DND-41 (cell line): ENCODE results near the gene BAZ1A.

Source experiments
- ATAC-seq: fragments of 200-7000 bp; cut with Tn5 transposase; 3 replicates; pipeline ENCODE4 v1.9.1; 2021; ENCODE audit warnings: low read depth; ENCODE audit not compliant: insufficient read depth
- DNase-seq: peaks from one replicate; pipeline ENCODE4 v3.0.0-alpha.2; 2020
- H2AFZ ChIP-seq: 2 replicates; pipeline ENCODE4 v1.6.0; 2012; ENCODE audit warnings: low read depth, low read length
- H3K27ac ChIP-seq: 2 replicates; pipeline ENCODE4 v1.5.1; 2012; ENCODE audit warnings: low read length, inconsistent platforms
- H3K27me3 ChIP-seq: fragments of 200-600 bp; sonication (generic); 2 replicates; pipeline ENCODE4 v1.6.0; 2012; ENCODE audit warnings: low read length, mild to moderate bottlenecking, inconsistent platforms; ENCODE audit not compliant: insufficient read depth, poor library complexity
- H3K36me3 ChIP-seq: 2 replicates; pipeline ENCODE4 v1.5.1; 2012; ENCODE audit warnings: low read length, inconsistent platforms; ENCODE audit not compliant: insufficient read depth
- H3K4me1 ChIP-seq: 2 replicates; pipeline ENCODE4 v1.5.1; 2012; ENCODE audit warnings: mild to moderate bottlenecking, low read length; ENCODE audit not compliant: insufficient read depth
- H3K4me2 ChIP-seq: 2 replicates; pipeline ENCODE4 v1.6.0; 2012; ENCODE audit warnings: mild to moderate bottlenecking, moderate library complexity, low read length, inconsistent platforms; ENCODE audit not compliant: insufficient read depth
- H3K4me3 ChIP-seq, 2 experiments: fragments of 200-600 bp in 1 of 2; shearing (Covaris generic) in 1 of 2; 2 replicates each; pipeline ENCODE4 v1.5.1; 2012 to 2016; ENCODE audit warnings: inconsistent platforms in 2 of 2, low read length in 2 of 2, mild to moderate bottlenecking in 2 of 2, low read depth in 1 of 2, moderate library complexity in 1 of 2
- H3K79me2 ChIP-seq: 2 replicates; pipeline ENCODE4 v1.6.0; 2012; ENCODE audit warnings: low read length, inconsistent platforms; ENCODE audit not compliant: insufficient read depth
- H3K9ac ChIP-seq: 2 replicates; pipeline ENCODE4 v1.6.0; 2012; ENCODE audit warnings: low read depth, mild to moderate bottlenecking, inconsistent platforms, low read length, moderate library complexity
- H3K9me3 ChIP-seq: 2 replicates; pipeline ENCODE4 v1.5.1; 2012; ENCODE audit warnings: low read length, moderate library complexity, mild to moderate bottlenecking, inconsistent platforms; ENCODE audit not compliant: insufficient read depth, severe bottlenecking
- H4K20me1 ChIP-seq: 2 replicates; pipeline ENCODE4 v1.6.0; 2012; ENCODE audit warnings: low read length; ENCODE audit not compliant: insufficient read depth
- CTCF ChIP-seq: IDR thresholded peaks from 2 replicates; pipeline ENCODE4 v1.5.1; 2012; ENCODE audit warnings: borderline replicate concordance, low read length, moderate library complexity, mild to moderate bottlenecking; ENCODE audit not compliant: poor library complexity, severe bottlenecking; ENCODE audit errors: extremely low read depth
- EZH2 ChIP-seq: IDR thresholded peaks from 3 replicates; pipeline ENCODE4 v1.6.1; 2012; ENCODE audit warnings: borderline replicate concordance, low read depth, mild to moderate bottlenecking, moderate library complexity, low read length, inconsistent platforms; ENCODE audit not compliant: severe bottlenecking

The BAZ1A gene

GRCh38 chr14:34754687-34755086 is 120.5 kb downstream of the BAZ1A start:
- ATAC-seq: no peak
- Histone ChIP-seq H4K20me1 (no peaks in the 10 kb centered on the region), H3K36me3 (peaks cover 54% of the 10 kb centered on the region), H3K27me3 (no peaks in the 10 kb centered on the region), H2AFZ (no peak overlapping the region), H3K4me2 (no peak overlapping the region), H3K9me3 (no peaks in the 10 kb centered on the region), H3K4me3 (no peak overlapping the region), H3K79me2 (no peaks in the 10 kb centered on the region), H3K27ac (no peak overlapping the region), H3K9ac (no peak overlapping the region), H3K4me1 (no peaks in the 10 kb centered on the region)
- DNase-seq: no peak
- TF ChIP-seq CTCF: no peak
- TF ChIP-seq EZH2: no peak

- Histone ChIP-seq H3K9me3 (no peaks in the 10 kb centered on the region), H3K27me3 (no peaks in the 10 kb centered on the region), H3K4me1 (no peaks in the 10 kb centered on the region), H4K20me1 (no peaks in the 10 kb centered on the region), H2AFZ (no peak overlapping the region), H3K4me2 (no peak overlapping the region), H3K9ac (no peak overlapping the region), H3K79me2 (no peaks in the 10 kb centered on the region), H3K36me3 (peaks cover 31% of the 10 kb centered on the region), H3K27ac (no peak overlapping the region), H3K4me3 (no peak overlapping the region)
- ATAC-seq (no peak), DNase-seq (no peak)
- TF ChIP-seq CTCF: no peak
- no peak for TF ChIP-seq EZH2
These were observed 124.5 kb downstream of the BAZ1A start for GRCh38 chr14:34750670-34751069.

- ATAC-seq (peak; percentile 27; the same call in 1 of the 3 replicates), DNase-seq (no peak)
- no peaks in the 10 kb centered on the region for H4K20me1 ChIP-seq
- H3K4me1 ChIP-seq: no peaks in the 10 kb centered on the region
- no peak overlapping the region for H3K4me3 ChIP-seq
- H3K79me2 ChIP-seq: no peaks in the 10 kb centered on the region
- no peaks in the 10 kb centered on the region for H3K9me3 ChIP-seq
- no peak overlapping the region for H3K9ac ChIP-seq
- no peak overlapping the region for H2AFZ ChIP-seq
- no peak overlapping the region for H3K4me2 ChIP-seq
- peaks cover 26% of the 10 kb centered on the region for H3K36me3 ChIP-seq
- H3K27me3 ChIP-seq: no peaks in the 10 kb centered on the region
- no peak for TF ChIP-seq EZH2
- TF ChIP-seq CTCF: no peak
- H3K27ac ChIP-seq: no peak overlapping the region
These were observed 124.9 kb downstream of the BAZ1A start for GRCh38 chr14:34750233-34750632.

- Histone ChIP-seq H3K4me2 (no peak overlapping the region), H3K9me3 (no peaks in the 10 kb centered on the region), H3K27me3 (no peaks in the 10 kb centered on the region), H3K36me3 (peaks cover 18% of the 10 kb centered on the region), H3K4me1 (no peaks in the 10 kb centered on the region), H3K9ac (no peak overlapping the region), H3K79me2 (no peaks in the 10 kb centered on the region), H4K20me1 (no peaks in the 10 kb centered on the region), H2AFZ (no peak overlapping the region), H3K27ac (no peak overlapping the region), H3K4me3 (no peak overlapping the region)
- ATAC-seq (no peak), DNase-seq (no peak)
- TF ChIP-seq EZH2 (no peak), CTCF (no peak)
These were observed 125.8 kb downstream of the BAZ1A start for GRCh38 chr14:34749408-34749807.
